ENCODE data around the gene CEMP1. TPM values are rescaled to one million over a fixed set of nuclear protein-coding genes. Genes with fewer than 3 reads are reported as not detected.

Gene CEMP1
- total RNA-seq, 2 experiments from 2014 or later, result 0.80 to 1.1 TPM

DNA sequence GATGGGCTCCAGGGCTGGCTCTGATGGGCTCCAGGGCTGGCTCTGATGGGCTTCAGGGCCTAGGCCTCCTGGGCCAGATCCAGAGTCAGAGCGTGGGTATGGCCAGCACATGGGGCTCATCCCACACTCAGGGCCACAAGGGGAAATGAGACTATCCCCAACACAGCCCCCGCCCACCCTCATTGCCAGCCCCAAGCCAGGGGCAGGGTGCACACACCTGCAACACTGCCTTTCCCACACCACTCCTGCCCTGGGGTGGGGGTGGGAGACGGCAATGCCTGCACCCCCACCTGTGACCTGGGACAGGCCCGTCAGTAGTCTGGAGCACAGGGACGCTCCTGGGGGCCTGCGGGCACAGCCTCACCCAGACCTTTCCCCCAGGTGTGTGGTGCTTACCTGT lies 31.8 kb downstream of the CEMP1 start:
- H3K27ac Mint-ChIP-seq, result no peak overlapping the region

DNA sequence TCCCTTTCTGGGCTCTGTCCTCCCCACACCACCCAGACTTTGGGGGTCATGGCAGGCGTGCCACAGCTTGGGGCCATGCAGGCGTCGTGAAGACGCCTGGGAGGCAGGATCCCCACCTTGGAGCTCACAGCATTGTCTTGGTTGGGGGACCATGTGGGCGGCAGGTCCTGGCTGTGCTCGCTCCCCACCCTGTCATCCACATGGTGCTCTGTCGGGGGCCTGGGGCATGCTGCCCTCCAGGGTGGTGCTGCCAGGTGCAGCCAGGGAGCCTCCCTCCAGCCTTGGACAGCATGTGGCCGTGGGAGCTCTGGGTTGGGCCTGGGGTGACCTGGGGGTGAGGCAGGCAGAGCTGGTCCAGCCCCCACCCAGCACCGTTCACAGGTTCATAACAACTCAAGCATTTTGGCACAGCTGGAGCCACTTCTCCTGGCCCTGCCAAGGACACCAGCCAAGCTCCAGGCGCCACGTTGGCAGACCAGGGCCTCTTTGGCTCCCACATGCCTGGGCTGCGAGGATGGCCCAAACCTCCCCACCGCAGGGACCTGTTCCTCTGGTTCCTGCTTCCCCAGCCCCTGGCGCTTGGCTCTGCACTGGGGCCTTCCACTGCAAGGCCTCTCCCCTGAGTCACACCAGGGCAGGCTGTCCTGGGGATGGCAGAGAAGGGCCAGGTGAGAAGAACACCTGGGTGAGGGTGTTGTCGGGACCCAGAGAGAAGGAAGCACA lies 32.5 kb downstream of the CEMP1 start:
- Mint-ChIP-seq H3K4me1 (no peaks in the 10 kb centered on the region), H3K27ac (no peak overlapping the region), H3K36me3 (no peaks in the 10 kb centered on the region), H3K4me3 (no peak overlapping the region), H3K27me3 (no peaks in the 10 kb centered on the region), H3K9me3 (no peaks in the 10 kb centered on the region)
- POLR2A ChIA-PET, result no interaction called here
- ATAC-seq (ENCODE audit: low read depth) (no peak), DNase-seq (no peak)

More for the DNA sequence above, 31.8 kb downstream of the CEMP1 start:
- no peak for ATAC-seq (ENCODE audit: low read depth)
- Mint-ChIP-seq H3K4me3 (no peak overlapping the region), H3K36me3 (no peaks in the 10 kb centered on the region), H3K27me3 (no peaks in the 10 kb centered on the region), H3K4me1 (no peaks in the 10 kb centered on the region), H3K9me3 (no peaks in the 10 kb centered on the region)
- POLR2A ChIA-PET, result no interaction called here
- DNase-seq, result no peak

DNA sequence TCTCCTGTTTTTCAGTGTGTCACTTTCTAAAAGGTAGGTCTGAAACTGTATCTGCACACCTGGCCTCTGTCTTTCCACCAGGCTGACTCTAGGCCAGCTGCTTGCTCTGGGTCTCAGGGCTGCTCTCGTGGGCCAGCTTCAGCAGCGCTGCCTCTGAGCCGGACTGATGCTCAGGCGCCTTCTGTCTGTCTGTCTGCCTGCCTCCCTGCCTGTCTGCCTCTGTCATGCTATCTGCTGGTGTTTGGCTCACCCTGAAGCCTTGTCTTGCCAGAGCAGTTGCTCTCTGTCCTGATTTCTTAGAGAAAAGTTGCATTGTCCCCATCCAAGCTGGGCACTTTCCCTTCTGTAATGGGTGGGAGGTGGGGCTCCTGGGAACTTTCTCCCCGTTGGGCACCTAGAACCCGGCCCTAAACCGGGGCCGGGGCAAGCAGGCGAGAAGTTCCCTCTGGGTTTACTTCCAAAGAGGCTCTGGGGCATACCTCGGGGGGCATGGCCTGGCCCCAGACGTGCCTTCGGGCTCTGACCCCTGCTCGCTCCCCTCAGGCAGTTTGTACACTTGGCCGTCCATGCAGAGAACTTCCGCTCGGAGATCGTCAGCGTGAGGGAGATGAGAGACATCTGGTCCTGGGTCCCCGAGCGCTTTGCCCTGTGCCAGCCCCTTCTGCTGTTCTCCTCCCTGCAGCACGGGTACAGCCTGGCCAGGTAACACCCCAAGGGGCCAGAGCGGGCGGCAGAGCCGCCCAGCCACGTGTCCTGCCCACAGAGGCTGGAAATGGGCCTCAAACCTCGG lies 33.3 kb downstream of the CEMP1 start:
- Mint-ChIP-seq H3K4me1 (no peaks in the 10 kb centered on the region), H3K9me3 (no peaks in the 10 kb centered on the region), H3K27me3 (no peaks in the 10 kb centered on the region), H3K36me3 (no peaks in the 10 kb centered on the region), H3K27ac (no peak overlapping the region), H3K4me3 (no peak overlapping the region)
- no peak for DNase-seq
- POLR2A ChIA-PET, result no interaction called here
- ATAC-seq (ENCODE audit: low read depth), result no peak

DNA sequence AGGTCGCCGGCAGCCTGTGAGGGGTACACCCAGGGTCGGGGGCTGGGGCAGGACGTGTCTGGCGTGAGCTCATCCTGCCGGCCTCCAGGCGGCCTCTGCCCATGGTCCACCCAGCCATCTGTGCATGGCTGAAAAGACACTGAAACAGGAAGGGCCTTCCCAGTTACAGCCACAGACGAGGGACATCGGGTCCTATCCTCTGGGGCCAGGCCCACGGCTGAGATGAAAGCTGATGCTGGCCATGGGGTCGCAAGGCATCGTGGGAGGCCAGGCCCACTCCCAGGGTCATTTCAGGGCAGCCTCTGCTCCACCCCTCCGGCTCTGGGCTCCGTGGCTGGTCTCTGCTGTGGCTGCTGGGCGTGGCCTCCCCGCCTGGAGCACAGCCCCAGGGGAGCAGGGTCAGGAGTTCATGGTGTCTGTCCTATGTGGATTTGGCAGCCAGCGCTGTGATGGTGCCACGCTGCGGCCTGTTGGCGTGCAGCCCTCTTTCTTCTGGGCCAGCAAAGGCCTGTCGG lies 34.0 kb downstream of the CEMP1 start:
- H3K4me3 Mint-ChIP-seq, result no peak overlapping the region
- no peak overlapping the region for H3K27ac Mint-ChIP-seq
- no peaks in the 10 kb centered on the region for H3K9me3 Mint-ChIP-seq
- no peak for DNase-seq
- no peaks in the 10 kb centered on the region for H3K4me1 Mint-ChIP-seq
- H3K27me3 Mint-ChIP-seq, result no peaks in the 10 kb centered on the region
- POLR2A ChIA-PET, result interaction anchor here (0.6 kb wide), 1 partner anchor 97 kb away, joined by 3 read pairs; no protein-coding TSS in a partner anchor
- H3K36me3 Mint-ChIP-seq, result no peaks in the 10 kb centered on the region
- no peak for ATAC-seq (ENCODE audit: low read depth)

DNA sequence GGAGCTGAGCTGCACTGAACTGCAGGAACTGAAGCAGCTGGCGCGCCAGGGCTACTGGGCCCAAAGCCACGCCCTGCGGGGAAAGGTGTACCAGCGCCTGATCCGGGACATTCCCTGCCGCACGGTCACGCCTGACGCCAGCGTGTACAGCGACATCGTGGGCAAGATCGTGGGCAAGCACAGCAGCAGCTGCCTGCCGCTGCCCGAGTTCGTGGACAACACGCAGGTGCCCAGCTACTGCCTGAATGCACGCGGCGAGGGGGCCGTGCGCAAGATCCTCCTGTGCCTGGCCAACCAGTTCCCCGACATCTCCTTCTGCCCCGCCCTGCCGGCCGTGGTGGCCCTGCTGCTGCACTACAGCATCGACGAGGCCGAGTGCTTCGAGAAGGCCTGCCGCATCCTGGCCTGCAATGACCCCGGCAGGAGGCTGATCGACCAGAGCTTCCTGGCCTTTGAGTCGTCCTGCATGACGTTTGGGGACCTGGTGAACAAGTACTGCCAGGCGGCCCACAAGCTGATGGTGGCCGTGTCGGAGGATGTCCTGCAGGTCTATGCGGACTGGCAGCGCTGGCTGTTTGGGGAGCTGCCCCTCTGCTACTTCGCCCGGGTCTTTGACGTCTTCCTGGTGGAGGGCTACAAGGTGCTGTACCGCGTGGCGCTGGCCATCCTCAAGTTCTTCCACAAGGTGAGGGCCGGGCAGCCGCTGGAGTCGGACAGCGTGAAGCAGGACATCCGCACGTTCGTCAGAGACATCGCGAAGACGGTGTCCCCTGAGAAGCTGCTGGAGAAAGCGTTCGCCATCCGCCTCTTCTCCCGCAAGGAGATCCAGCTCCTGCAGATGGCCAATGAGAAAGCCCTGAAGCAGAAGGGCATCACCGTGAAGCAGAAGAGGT lies 34.7 kb downstream of the CEMP1 start:
- POLR2A ChIA-PET, result interaction anchor here (0.6 kb wide), 1 partner anchor 96 kb away, joined by 3 read pairs; no protein-coding TSS in a partner anchor
- no peaks in the 10 kb centered on the region for H3K27me3 Mint-ChIP-seq
- H3K4me3 Mint-ChIP-seq, result no peak overlapping the region
- H3K4me1 Mint-ChIP-seq, result no peaks in the 10 kb centered on the region
- H3K36me3 Mint-ChIP-seq, result no peaks in the 10 kb centered on the region
- ATAC-seq (ENCODE audit: low read depth) (no peak), DNase-seq (no peak)
- H3K27ac Mint-ChIP-seq, result no peak overlapping the region
- H3K9me3 Mint-ChIP-seq, result no peaks in the 10 kb centered on the region

DNA sequence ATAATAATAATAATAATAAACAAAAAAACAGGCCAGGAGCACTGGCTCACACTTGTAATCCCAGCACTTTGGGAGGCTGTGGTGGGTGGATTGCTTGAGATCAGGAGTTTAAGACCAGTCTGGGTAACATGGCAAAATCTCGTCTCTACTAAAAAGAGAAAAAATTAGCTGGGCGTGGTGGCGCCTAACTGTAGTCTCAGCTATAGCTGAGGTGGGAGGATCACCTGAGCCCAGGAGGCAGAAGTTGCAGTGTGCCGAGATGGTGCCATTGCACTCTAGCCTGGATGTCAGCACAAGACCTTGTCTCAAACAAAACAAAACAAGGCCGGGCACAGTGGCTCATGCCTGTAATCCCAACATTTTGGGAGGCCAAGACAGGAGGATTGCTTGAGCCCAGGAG lies 36.2 kb downstream of the CEMP1 start:
- DNase-seq (no peak), ATAC-seq (ENCODE audit: low read depth) (no peak)
- Mint-ChIP-seq H3K27me3 (no peaks in the 10 kb centered on the region), H3K27ac (no peak overlapping the region), H3K4me3 (no peak overlapping the region), H3K9me3 (no peaks in the 10 kb centered on the region), H3K4me1 (no peaks in the 10 kb centered on the region), H3K36me3 (no peaks in the 10 kb centered on the region)
- POLR2A ChIA-PET, result no interaction called here

DNA sequence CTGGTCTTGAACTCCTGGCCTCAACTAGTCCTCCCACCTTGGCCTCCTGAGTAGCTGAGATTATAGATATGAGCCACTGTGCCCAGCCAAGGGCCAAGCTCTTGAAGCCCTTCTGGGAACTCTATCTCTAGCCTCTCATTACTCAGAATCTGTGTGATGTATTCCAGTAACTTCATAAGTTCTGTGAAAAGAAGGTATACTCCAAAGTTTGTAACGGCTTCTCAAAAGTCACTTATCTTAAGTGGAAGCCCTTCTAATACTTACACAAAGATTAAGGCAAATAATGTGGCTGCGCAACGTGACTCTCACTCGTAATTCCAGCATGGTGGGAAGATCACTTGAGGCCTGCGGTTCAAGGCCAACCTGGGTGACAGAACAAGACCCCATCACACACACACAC lies 36.6 kb downstream of the CEMP1 start:
- no peak overlapping the region for H3K27ac Mint-ChIP-seq
- no peak overlapping the region for H3K4me3 Mint-ChIP-seq
- DNase-seq (no peak), ATAC-seq (ENCODE audit: low read depth) (no peak)
- no peaks in the 10 kb centered on the region for H3K9me3 Mint-ChIP-seq
- POLR2A ChIA-PET, result no interaction called here
- H3K27me3 Mint-ChIP-seq, result no peaks in the 10 kb centered on the region
- no peaks in the 10 kb centered on the region for H3K36me3 Mint-ChIP-seq
- H3K4me1 Mint-ChIP-seq, result no peaks in the 10 kb centered on the region

DNA sequence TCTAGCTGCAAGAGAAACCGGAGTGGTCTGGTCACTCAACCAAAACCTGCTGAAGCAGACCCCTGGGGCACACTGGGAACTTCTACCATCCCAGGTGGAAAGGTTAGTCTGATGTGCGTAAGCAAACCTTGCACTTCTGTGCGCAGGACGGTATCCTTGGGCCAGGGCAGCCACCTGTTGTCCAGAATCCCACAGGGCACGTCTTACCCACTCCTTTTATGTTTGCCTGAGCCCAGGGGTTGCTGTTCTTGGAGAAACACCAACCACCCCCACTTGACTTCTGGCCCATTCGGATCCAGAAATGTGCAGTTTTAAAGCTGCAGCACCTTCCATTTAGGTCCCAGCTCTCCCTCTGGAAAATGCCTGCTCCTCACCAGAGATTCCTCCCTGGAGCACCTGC lies 37.6 kb downstream of the CEMP1 start:
- H3K27ac Mint-ChIP-seq, result no peak overlapping the region
- no peak overlapping the region for H3K4me3 Mint-ChIP-seq
- POLR2A ChIA-PET, result no interaction called here
- H3K36me3 Mint-ChIP-seq, result no peaks in the 10 kb centered on the region
- no peaks in the 10 kb centered on the region for H3K9me3 Mint-ChIP-seq
- H3K4me1 Mint-ChIP-seq, result no peaks in the 10 kb centered on the region
- H3K27me3 Mint-ChIP-seq, result no peaks in the 10 kb centered on the region
- no peak for DNase-seq
- ATAC-seq (ENCODE audit: low read depth), result no peak

DNA sequence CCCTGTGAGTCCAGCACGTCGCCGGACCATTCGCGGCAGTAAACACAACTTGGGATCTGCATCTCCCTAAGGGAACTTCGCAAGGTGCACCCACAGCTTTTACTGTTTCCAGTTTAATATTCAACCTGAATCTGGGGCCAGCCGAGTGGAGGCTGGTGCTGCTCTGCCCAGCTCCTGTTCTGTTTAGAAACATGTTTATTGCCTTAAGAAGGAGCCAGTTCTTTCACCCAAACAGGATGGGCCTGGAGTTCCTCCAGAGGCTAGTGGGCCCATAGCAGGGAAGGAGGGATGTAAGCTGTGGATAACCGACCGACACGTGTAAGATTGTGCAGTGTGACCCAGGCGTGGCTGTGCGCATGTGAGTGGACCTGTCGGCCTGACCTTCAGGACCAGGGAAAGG lies 38.9 kb downstream of the CEMP1 start:
- Mint-ChIP-seq H3K4me3 (no peak overlapping the region), H3K27me3 (no peaks in the 10 kb centered on the region), H3K27ac (no peak overlapping the region), H3K9me3 (no peaks in the 10 kb centered on the region), H3K4me1 (peaks cover 4% of the 10 kb centered on the region), H3K36me3 (peaks cover 1% of the 10 kb centered on the region)
- no peak for DNase-seq
- no peak for ATAC-seq (ENCODE audit: low read depth)
- POLR2A ChIA-PET, result no interaction called here

DNA sequence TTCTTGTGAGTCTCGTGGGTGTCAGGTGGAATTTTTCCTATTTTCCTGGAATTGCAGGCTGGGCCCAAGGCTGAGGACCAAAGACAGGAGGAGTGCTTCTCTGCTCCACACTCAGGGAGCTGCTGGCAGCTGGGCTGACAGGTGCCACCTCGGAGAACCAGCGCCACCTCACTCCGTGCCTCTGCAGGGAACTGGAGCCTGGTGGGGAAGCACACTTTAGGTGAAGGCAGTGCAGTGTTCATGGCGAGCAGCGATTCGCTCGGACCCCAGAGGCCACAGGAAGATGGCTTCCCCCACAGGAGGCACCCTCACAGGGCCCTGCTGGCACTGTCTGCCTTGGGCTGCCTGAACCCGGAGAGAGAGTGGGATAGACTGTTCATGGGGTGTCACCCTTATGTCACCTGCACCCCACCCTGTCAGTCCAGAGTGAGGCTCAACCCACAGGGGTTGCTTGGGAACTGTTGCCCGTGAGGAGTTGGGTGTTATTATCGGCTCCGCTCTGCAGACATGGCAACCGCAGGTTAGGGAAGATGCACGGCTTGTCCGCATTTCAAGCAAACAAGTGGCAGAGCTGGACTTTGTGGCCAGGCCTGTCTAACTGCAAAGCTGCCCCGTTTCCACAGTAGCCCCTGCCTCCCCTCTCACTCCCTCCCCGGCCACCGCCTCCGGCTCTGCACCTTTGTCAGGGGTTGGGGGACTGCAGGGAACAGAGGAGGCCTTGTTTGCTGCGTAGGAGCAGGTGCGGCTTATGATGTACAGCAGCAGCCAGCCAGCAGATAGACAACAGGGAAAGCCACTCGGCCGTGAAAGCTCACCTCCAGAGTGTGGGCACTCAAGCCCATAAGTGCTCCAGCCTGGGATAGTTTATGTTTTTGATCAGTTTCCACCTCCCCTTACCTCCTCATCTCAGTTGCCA lies 40.8 kb downstream of the CEMP1 start:
- peaks cover 3% of the 10 kb centered on the region for H3K36me3 Mint-ChIP-seq
- DNase-seq (no peak), ATAC-seq (ENCODE audit: low read depth) (no peak)
- no peaks in the 10 kb centered on the region for H3K27me3 Mint-ChIP-seq
- H3K4me3 Mint-ChIP-seq, result no peak overlapping the region
- peaks cover 15% of the 10 kb centered on the region for H3K4me1 Mint-ChIP-seq
- H3K9me3 Mint-ChIP-seq, result no peaks in the 10 kb centered on the region
- POLR2A ChIA-PET, result no interaction called here
- no peak overlapping the region for H3K27ac Mint-ChIP-seq

DNA sequence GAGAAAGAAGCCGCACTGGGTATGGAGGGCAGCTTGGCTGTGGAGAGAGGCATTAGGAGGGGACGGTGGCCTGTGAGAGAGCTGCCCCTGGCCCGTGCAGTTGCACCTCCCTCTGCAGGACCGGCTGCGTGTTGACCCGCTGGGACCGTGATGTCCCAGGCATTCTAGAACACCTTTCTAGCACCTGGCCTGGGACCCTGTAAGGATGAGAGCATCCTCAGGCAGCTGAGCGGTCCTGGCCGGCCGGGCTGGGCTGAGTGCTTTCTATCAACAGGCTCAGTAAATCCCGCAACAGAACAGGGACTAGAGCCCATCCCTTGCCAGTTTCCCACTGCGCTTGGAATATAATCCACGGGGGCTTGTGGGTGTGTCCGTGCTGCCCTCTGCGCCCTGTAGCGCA lies 41.6 kb downstream of the CEMP1 start:
- POLR2A ChIA-PET, result no interaction called here

DNA sequence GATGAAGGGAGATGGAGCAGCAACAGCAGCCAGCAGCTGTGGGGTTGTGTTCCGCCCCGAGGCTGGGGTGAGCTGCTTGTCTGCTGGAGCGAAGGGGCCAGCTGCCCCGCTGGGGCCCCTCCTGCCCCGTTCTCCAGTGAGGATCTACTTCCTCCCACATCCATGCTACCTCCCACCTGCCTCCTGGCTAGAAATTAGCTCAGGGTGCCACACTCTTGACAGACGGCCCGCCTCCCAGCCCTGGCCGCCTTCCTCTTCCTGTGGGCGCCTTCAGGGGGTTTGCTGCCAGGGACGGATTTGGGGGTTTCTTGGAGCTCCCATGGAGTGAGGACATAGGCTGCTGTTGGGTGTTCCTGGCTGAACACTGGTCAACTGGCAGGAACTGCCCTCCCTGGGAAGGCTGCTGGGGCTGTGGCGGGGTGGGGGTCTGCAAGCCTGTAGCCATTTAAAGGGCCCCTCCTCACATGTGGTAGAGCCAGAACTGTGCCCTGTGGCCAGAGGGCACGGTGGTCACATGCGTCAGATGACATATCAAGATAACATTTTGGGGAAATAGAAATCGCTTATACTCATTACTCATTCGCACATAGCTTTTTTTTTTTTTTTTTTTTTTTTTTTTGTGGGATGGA lies 43.2 kb downstream of the CEMP1 start:
- POLR2A ChIA-PET, result interaction anchor here (0.6 to 1.2 kb wide), 5 partner anchors 10 to 342 kb away, joined by 3 to 8 read pairs (median 4); partner anchors contain the start of gene TRAF7
- ATAC-seq (ENCODE audit: low read depth), result no peak
- H3K9me3 Mint-ChIP-seq, result no peaks in the 10 kb centered on the region
- H3K36me3 Mint-ChIP-seq, result peaks cover 3% of the 10 kb centered on the region
- peaks cover 15% of the 10 kb centered on the region for H3K4me1 Mint-ChIP-seq
- H3K4me3 Mint-ChIP-seq, result no peak overlapping the region
- DNase-seq, result no peak
- H3K27me3 Mint-ChIP-seq, result no peaks in the 10 kb centered on the region
- H3K27ac Mint-ChIP-seq, result no peak overlapping the region

More for the DNA sequence above, 41.6 kb downstream of the CEMP1 start:
- DNase-seq (no peak), ATAC-seq (ENCODE audit: low read depth) (no peak)
- no peak overlapping the region for H3K4me3 Mint-ChIP-seq
- H3K9me3 Mint-ChIP-seq, result no peaks in the 10 kb centered on the region
- H3K4me1 Mint-ChIP-seq, result peaks cover 15% of the 10 kb centered on the region
- no peaks in the 10 kb centered on the region for H3K27me3 Mint-ChIP-seq
- no peak overlapping the region for H3K27ac Mint-ChIP-seq
- peaks cover 3% of the 10 kb centered on the region for H3K36me3 Mint-ChIP-seq

Measured in activated naive CD8-positive, alpha-beta T cell treated with anti-CD3 and anti-CD28 coated beads, Interleukin-2, amount 10 ng/mL, durations not matched to agents 7 days and 5 days (primary cell).